OCI-M1 (cell line): ENCODE measurements around the gene UBE3C.
"Not testable (repeated sequence)": the region's sequence is repeated elsewhere in the genome, so short reads cannot be mapped to it uniquely, and the experiment has no call there.

Experiments
- DNase-seq: peaks from one replicate; lab custom pipeline; 2025; lab: John Stamatoyannopoulos, UW

Gene UBE3C

GRCh38 chr7:157235357-157236333, 96.9 kb downstream of the UBE3C start:
- no peak for DNase-seq

- DNase-seq: no peak
Measured at GRCh38 chr7:157238087-157238486, 99.4 kb downstream of the UBE3C start.

- DNase-seq: no peak
Measured at GRCh38 chr7:157239571-157240270, 101.0 kb downstream of the UBE3C start.

- no peak for DNase-seq
Measured at GRCh38 chr7:157241631-157242030, 102.9 kb downstream of the UBE3C start.

DNA sequence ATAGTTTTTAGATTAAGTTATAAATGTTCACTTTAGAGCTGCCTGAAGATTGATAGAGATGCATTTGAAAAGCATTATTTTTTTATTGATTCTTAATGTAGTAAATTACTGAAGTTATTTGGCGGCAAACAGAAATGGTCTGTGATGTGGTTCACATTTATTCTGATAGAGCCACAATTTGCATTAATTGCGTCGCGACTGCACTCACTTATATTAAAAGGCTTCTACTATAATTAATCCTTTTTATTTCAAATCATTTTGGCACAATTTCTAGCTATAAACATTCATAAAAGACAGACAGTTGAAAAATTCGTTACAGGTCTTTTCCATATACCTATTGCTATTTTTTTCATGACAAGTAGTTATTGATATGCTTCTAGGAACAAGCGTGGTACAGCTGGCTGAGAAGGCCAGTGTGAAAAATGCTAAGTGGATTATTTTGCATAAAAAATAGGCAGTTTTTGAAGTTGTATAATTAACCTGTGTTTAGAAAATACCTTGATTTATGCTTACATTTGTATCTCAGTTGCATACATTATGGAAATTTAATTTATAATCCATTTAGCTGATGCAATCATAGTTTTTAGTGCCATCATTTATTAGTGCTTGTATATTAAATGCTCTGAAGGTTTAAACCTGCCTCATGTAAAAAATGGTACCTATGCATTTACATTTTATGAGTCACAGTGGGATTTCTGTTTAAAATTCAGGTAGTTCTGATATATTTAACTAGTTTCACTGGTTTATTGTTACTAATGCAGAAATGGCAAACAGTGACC, 106.0 kb downstream of the UBE3C start:
- no peak for DNase-seq

- no peak for DNase-seq
Measured at GRCh38 chr7:157246052-157246451, 107.3 kb downstream of the UBE3C start.

DNA sequence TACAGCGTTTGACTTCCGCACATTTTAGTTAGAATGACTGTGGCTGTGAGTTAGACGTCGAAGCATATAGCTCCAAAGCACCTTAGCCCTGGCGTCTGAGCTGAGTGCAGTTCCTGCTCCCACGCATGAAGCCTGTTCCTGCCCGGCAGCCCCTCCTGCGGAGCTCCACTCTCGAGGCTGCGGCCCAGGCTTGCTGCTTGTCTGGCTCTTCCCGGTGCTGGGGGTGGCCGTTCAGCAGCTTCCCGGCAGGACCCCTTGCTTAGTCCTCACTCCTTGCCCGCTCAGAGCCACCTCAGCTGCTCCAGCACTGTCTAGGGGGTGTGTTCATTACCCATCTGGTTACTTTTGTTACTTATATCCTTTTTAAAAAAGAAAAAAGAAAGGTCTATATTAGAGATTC, 109.9 kb downstream of the UBE3C start:
- DNase-seq: no peak

DNA sequence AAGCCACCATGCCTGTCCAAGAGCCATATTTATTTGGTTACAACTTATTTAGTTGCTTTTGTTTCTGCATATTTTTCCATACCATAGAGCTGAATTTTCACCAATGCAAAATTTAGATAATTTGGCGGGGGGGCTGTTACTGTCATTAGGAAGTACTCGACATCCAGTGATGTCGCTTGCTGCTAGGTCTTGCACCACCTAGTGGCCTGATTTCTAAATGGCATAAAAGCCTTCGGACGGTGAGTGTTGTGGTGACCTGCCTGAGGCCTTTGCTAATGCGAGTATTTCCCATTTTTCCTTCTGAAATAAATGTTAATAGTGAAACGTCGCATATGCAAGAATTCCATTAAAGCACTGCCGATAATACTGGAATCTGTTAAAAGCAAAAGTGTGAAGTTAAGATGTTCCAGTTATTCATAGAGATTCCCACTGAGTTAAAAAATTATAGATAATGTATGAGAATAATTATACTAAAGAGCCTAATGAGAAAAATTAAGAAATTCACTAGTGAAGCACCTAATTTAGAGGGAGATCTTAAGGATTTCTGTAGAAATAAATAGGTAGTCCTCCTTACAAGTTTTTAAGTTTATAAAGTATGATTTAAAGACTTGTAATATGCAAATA, 112.0 kb downstream of the UBE3C start:
- DNase-seq: peak; percentile 55

GRCh38 chr7:157251817-157252216, 113.1 kb downstream of the UBE3C start:
- DNase-seq: not testable (repeated sequence)

DNA sequence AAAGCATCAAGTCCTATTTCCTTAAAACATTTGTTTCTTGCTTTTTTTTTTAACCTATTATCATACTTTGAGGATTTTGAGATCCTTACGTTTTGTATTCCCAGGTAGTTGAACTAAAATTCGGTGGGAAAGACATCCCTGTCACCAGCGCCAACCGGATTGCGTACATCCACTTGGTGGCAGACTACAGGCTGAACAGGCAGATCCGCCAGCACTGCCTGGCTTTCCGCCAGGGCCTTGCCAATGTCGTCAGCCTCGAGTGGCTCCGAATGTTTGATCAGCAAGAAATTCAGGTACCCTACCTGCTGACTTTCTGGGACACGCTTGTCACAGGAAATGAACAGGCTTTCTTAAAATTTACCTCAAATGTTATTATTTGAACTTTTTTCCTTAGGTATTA, 115.1 kb downstream of the UBE3C start:
- no peak for DNase-seq

DNA sequence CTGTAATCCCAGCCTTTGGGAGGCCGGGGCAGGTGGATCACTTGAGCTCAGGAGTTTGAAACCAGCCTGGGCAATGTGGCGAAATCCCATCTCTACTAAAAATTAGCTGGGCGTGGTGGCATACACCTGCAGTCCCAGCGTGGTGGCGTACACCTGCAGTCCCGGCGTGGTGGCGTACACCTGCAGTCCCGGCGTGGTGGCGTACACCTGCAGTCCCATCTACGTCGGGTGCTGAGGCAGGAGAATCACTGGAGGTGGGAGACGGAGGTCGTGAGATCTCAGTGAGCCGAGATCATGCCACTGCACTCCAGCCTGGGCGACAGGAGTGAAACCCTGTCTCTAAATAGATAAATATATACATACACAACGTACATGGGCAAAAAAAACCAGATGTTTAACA, 116.1 kb downstream of the UBE3C start:
- DNase-seq: not testable (repeated sequence)

- no peak for DNase-seq
Measured at GRCh38 chr7:157255201-157255606, 116.5 kb downstream of the UBE3C start.

DNA sequence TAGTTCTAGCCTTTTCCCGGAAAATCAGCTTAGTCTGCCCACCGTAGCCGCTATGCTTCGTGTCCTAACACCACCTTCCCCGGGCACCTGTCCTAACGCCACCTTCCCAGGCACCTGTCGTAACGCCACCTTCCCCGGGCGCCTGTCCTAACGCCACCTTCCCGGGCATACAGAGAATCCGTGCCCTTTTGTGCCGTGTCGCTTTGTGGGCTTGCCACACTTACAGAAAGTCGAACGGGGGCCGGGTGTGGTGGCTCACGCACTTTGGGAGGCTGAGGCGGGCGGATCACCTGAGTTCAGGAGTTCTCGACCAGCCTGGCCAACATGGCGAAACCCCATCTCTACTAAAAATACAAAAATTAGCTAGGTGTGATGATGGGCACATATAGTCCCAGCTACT, 124.4 kb downstream of the UBE3C start:
- DNase-seq: no peak

- DNase-seq: no peak
Measured at GRCh38 chr7:157265051-157265450, 126.3 kb downstream of the UBE3C start.

- no peak for DNase-seq
Measured at GRCh38 chr7:157266272-157266671, 127.5 kb downstream of the UBE3C start.

- no peak for DNase-seq
Measured at GRCh38 chr7:157267516-157267915, 128.8 kb downstream of the UBE3C start.

GRCh38 chr7:157267956-157268355, 129.2 kb downstream of the UBE3C start:
- no peak for DNase-seq

- DNase-seq: no peak
Measured at GRCh38 chr7:157268540-157268939, 129.8 kb downstream of the UBE3C start.

DNA sequence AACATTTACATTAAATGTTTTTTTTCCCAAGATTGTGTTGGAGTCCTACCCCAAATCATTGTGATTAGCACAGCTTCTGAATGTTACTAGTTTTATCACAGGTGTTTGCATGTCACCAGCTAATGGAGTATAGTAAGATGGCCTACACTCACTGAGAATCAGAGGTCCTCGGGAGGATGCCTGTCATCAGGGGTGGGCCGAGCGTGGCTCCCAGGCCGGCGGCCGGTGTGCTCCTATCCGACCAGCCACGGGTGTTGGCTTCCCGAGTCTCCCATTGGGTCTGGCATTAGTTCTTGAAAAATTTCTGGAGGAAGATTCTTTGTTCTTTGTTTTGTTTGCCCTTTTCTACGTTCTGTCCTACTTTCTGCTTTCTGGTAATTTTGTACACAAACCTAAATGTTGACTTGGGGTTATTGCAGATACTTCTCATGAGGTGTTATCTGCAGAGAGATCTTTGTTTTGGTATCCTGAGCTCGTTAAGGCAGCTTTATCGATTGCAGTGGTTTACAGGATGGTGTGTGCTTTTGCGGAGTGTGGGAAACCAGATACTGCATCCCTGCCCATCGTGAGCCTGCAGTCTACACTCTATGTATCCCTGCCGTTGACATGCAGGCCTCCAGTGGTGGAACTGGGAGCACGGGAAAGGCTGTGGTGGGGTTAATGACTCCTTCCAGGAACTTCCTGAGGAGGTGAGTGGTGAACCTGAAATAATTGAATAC, 130.8 kb downstream of the UBE3C start:
- no peak for DNase-seq

DNA sequence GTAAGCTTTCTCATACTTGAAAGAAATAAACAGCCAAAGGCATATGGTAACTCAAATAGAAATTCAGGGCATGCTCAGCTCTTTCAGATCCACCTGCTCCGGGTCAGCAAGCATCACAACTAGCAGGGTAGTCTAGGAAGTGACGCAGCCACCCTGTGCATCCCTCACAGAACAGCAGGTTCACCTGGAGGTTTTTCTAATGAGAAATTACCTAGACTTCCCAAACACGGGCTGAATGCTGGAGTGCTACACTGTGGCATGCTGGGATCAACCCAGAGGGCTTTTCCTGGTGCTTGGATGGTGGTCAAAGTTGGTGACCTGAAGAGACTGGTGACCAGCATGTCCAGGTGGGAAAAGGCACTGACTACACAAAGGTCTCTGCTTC, 131.3 kb downstream of the UBE3C start:
- DNase-seq: no peak

DNA sequence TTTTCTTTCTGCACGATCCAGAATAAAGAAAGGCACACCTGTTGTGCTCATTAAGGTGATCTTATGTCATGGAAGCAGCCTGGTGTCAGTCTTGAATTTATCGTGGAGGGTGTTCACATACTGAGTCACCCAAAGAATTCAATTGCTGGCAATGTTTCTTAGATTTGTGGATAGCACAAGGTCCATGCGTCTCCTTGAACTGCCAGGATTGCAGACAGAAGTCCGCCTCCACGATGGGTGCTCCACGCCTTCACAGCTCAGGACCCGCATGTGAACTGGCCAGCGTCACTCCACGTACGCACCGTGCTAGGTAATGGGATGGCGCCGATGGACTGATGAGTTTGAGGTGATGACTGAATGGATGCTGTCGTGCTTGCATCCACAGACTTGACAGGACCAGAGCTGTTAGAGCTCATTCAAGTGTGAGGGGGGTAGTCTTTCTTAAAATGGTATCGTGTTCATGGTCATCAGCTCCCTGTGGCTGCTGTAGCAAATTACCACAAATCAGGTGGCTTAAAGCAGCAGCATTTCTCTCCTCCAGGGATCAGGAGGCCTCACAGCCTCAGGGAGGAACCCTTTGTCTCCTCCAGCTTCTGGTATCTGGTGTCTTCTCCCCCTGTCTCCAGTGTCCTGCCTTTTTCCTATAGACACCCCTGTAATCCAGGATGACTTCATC, 132.7 kb downstream of the UBE3C start:
- no peak for DNase-seq
